ENCODE data around the gene PMM1. TPM values are rescaled to one million over a fixed set of nuclear protein-coding genes. Genes with fewer than 3 reads are reported as not detected.
A peak's percentile ranks its signal among the peaks of the same experiment; 100 is the strongest.
"Not testable (repeated sequence)": the region's sequence is repeated elsewhere in the genome, so short reads cannot be mapped to it uniquely, and the experiment has no call there.

The PMM1 gene
- total RNA-seq = 13.9 TPM

DNA sequence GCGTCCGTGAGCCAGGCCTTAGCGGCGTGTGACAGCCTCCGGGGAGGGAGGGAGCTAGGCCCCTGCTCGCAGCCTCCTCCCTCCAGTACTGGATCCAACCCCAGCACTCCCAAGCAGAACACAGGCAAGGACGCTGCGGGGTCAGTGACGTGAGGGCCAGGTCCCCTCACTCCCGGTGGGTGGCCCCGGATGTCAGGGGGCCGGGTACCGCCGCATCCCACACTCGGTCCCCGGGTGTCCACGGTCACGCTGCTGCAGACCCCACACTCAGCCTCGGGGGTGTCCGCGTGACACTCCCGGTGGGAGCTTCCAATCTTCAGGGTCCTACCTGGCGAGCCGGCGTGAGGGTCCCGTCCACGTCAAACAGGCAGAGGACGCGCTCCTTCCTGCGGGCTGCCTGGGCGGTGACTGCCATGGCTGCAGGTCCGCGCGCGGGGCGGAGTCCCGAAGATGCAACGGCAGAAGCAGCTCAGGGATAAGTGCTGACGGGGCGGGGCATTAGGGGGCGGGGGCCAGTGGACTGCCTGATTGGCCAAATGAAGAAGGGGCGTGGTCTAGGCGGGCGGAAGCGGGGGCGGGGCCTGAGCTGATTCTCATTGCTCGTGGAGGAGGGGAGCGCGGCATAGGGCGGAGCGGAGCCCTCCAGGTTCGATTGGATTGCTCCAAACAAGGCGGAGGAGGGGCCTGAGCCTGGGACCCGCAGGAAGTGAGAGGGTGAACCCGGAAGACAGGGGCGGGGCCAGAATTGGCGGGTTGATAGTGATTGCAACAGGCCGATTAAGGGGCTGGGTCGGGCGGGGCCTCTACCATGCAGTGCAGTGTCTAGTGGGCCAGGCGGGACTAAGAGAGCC lies at the start of gene PMM1:
PMM1 (minus strand) TSS at position 450 of the 851 bp plus-strand sequence; CDS start at position 415, 35 bp downstream.
- DNase-seq = peak; percentile 99

DNA sequence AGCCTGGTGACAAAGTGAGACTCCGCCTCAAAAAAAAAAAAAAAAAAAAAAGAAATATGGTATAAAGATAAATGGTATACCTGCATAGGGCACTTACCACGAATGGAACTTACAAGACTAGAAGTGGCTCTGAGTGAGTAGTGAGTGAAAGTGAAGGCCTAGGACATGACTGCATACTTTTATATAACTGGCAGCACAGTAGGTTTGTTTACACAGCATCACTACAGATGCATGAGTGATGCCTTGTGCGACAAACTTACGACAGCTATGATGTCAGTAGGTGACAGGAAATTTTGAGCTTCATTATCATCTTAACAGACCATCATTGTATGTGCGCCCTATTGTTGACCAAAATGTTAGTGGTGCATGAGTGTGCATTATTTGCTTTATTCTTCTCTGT lies 49.1 kb upstream of the PMM1 start:
- DNase-seq = no peak

DNA sequence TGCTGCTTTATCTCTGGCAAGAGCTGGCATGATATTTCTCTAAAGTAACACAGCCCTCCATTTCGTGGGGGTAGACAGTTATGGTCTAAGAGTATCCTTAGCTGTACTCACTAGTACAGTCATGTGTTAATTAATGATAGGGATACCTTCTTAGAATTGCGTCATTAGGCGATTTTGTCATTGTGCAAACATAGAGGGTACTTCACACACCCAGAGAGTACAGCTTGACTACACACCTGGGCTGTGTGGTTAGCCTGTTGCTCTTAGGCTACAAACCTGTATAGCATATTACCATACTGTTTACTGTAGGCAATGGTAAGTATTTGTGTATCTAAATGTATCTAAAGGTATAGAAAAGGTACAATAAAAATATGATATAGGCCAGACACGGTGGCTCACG lies 48.5 kb upstream of the PMM1 start:
- no peak for DNase-seq

DNA sequence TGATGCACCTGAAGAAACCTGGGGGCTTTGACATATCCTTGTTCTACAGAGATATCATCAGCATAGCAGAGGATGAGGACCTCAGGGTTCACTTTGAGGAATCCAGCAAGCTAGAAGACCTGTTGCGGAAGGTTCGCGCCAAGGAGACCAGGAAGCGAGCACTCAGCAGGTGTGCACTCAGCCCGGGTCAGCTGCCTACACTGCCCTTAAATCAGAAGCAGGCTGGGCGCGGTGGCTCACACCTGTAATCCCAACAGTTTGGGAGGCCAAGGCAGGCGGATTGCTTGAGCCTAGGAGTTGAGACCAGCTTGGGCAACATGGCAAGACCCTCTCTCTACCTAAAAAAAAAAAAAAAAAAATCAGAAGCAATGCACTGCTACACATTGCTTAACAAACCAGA lies 48.0 kb upstream of the PMM1 start:
- DNase-seq = not testable (repeated sequence)

DNA sequence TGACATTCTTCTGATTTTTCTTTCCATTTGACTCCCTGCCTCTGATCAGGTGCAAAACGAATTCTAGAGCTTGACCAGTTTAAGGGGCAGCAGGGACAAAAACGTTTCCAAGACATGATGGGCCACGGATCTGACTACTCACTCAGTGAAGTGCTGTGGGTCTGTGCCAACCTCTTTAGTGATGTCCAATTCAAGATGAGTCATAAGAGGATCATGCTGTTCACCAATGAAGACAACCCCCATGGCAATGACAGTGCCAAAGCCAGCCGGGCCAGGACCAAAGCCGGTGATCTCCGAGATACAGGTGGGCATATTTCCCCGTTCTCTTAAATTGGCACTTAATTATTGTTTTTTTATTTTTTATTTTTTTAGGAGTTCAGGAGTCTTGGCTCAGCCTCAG lies 46.8 kb upstream of the PMM1 start:
- no peak for DNase-seq

DNA sequence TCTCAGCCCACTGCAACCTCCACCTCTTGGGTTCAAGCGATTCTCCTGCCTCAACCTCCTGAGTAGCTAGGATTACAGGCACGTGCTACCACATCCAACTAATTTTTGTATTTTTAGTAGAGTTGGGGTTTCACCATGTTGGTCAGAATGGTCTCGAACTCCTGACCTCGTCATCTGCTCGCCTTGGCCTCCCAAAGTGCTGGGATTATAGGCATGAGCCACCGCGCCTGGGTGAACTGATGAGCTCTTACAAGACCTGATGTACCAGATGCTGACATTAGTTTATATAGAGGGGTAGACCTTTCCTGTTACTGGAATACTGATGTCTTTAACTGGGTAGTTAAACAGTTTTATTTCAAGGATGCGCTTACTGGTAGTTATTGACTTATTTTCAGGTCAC lies 45.0 kb upstream of the PMM1 start:
- DNase-seq = not testable (repeated sequence)

DNA sequence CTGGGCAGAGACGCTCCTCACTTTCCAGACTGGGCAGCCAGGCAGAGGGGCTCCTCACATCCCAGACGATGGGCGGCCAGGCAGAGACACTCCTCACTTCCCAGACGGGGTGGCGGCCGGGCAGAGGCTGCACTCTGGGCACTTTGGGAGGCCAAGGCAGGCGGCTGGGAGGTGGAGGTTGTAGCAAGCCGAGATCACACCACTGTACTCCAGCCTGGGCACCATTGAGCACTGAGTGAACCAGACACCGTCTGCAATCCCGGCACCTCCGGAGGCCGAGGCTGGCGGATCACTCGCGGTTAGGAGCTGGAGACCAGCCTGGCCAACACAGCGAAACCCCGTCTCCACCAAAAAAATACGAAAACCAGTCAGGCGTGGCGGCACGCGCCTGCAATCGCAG lies 42.0 kb upstream of the PMM1 start:
- not testable (repeated sequence) for DNase-seq

DNA sequence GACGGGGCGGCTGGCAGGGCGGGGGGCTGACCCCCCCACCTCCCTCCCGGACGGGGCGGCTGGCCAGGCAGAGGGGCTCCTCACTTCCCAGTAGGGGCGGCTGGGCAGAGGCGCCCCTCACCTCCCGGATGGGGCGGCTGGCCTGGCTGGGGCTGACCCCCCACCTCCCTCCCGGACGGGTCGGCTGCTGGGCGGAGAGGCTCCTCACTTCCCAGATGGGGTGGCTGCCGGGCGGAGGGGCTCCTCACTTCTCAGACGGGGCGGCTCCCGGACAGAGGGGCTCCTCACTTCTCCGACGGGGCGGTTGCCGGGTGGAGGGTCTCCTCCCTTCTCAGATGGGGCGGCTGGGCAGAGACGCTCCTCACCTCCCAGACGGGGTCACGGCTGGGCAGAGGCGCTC lies 41.5 kb upstream of the PMM1 start:
- DNase-seq = not testable (repeated sequence)

DNA sequence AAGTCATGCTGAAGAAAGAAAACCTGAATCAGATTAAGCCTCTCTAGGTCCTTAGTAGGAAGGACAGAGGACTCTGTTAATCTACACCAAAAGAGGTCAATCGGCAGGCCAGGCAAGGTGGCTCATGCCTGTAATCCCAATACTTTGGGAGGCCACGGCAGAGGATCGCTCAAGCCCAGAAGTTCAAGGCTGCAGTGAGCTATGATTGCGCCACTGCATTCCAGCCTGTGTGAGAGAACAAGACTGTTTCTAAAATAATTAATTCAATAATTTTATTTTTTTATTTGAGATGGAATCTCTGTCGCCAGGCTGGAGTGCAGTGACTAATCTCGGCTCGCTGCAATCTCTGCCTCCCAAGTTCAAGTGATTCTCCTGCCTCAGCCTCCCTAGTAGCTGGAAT lies 35.9 kb upstream of the PMM1 start:
- no peak for DNase-seq

DNA sequence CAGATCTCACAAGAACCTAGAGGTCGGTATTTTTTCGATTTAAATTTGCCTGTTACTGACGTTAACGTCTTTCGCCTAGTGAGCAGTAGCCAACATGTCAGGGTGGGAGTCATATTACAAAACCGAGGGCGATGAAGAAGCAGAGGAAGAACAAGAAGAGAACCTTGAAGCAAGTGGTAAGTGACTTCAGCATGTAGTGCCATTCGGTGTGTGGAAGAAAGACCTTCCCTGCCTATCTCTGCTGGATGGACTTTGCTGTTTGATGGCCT lies 32.2 kb upstream of the PMM1 start:
- DNase-seq = no peak

DNA sequence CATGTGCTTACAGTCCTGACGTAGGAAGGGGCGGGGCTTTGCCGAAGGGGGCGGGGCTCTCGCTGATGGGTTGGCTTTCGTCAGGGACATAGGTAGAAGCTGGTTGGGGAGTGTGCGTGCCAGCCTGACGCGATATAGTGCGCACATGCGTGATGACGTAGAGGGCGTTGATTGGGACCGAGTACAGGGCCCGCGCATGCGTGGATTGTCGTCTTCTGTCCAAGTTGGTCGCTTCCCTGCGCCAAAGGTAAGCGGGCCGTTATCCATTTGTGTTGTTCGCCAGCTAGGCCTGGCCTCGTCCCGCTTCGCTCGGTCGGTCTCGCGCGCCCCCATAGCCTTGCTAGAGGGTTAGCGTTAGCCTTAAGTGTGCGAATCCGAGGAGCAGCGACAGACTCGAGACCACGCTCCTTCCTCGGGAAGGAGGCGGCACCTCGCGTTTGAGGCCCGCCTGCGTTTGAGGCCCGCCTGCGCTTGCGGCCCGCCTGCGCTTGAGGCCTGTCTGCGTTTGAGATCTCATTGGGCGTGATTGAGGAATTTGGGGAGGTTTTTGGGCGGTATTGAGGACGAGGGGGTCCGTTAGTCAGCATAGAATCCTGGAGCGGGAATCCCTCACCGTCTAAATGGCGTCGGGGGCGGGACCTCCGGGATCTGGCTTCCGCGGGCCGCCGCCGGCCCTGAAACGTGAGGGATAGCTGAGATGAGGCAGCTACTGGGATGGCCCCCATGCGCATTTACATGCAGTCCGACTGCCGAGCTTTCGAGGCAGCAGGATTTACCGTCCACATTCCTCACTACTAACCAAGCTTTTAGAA lies 31.7 kb upstream of the PMM1 start, which contains the start of gene XRCC6:
XRCC6 (plus strand) TSS at position 197 of the 812 bp plus-strand sequence. CDS start 710 bp downstream, outside the sequence.
- peak; percentile 100 for DNase-seq

DNA sequence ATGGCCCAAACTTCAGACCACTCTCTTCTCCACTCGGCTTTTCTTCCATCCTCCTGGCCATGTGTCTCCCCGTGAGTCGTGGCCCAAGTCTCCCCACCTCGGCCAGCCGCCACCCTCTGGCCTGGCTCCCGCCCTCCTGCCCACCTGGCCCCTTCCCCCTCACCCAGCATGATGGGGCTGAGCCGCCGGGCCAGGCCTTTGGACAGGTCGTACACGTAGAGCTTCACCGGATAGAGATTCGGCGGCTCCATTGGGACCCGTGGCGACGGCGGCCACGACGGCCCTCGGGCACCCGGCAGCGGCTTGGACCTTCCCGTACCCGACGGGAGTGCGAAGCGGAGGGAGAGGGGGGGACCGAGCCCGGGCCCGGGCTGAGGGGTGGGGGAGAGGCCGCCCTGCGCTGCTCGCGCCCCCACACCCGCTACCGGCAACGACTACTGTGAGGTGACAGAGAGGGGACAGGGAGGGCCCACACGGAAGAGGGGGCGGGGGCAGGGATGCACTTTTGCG lies 31.0 kb upstream of the PMM1 start, which contains the start of gene DESI1:
DESI1 (minus strand) TSS at position 455 of the 510 bp plus-strand sequence; CDS start at position 251, 204 bp downstream.
- no peak for DNase-seq

DNA sequence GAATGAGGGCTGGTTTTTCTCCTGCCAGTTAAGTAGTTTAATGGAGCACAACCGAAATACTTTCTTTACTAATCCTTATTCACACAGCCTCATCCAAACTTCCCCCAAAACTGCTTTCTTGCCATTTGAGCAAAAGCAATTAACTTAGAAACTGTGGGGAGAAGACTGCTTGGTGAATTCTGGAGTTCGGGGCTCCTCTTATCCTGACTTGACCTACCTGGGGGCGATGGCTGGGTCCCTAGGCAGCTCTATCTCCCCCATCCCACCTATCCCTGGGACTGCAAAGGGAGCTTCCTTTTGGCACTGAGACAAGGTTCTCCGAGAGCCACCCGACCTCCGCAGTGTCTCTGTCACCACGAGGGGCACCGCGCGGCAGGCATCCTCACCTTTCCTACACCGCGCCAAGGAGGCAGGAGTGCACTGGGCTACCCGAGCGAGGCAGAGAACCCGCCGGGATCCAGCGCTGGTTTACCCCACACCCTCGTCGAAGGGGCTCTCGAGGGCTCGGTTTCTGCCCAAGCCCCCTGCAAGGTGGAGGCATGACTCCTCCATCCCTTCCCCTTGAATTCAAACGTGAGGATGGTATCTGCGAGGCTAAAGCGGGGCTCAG lies 30.4 kb upstream of the PMM1 start:
- DNase-seq = no peak

DNA sequence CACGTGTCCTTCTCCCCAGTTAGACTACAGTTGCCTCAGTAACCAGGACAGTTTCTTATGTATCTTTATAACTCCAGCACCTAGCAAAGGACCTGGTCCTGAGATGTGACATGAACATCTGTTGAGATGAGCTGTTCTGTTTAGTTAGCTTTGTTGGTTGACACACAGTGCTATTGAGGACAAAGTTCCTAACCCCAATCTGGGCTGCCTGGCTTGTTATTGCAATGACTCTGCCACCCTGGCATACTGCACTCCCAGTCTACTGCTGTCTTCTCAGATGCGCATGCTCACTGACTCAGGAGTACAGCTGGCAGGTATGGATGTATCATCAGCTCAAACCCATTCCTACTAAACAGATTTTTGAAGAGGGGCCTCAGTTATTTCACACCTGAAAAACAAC lies 23.8 kb upstream of the PMM1 start:
- DNase-seq = no peak

DNA sequence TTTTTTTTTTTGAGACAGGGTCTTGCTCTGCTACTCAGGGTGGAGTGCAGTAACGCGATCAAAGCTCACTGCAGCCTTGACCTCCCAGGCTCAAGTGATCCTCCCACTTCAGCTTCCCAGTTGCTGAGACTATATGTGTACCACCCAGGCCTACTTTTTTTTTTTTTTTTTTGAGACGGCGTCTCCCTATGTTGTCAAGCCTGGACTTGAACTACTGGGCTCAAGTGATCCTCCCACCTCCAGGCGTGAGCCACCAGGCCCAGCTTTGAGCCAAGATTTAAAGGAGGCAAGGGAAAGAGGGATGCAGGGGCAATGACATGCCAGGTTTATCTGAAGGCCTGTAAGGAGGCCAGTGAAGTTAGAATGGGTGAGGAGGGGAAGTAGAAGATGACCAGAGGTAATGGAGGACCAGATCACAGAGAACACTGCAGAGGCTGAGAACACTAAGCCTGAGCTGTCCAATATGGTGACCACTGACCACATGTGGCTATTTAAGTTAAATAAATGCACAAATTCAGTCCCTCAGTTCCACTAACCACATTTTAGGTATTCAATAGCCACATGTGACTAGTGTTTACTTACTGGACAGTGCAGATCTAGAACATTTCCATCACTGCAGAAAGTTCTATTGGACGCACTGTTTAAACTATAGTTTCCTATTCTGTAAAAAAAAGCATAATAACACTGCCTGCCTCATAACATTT lies 23.1 kb upstream of the PMM1 start:
- DNase-seq = no peak

DNA sequence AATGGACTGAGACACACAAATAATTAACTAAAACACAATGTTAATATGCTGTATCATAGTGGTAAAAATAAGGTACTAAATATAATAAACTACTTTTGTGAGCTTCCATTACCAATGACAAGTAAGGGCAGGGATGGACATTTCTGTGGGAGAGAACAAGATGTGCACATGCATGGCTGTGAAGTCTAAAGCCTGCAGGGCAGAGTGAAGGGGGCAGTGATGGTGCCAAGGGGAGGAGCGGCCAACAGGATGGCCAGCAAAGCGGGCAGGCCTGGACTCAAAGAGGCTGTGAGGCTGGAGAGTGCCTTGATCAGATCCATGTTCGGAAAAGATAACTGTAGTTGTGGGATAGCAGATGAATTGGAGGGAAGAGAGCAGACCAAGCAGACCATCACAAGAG lies 18.7 kb upstream of the PMM1 start:
- DNase-seq = no peak

DNA sequence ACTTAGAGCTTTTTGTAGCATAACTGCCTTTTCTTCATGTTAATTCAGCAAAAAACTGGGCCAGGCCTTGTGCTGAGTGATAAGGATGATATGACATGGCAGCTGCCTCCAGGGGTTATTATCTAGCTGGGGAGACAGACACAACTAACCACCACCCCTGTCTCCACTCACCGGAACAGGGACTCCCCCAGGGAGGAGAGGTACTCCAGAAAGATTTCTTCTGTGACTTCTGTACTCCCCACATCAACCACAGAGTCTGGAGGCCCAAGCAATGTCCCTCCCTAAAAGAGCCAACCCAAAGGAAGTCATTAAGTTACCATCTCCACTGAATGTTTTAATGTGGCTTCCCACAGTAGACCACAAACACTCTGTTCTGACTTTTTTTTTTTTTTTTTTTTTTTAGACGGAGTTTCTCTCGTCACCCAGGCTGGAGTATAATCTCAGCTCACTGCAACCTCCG lies 14.3 kb upstream of the PMM1 start:
- DNase-seq = no peak

DNA sequence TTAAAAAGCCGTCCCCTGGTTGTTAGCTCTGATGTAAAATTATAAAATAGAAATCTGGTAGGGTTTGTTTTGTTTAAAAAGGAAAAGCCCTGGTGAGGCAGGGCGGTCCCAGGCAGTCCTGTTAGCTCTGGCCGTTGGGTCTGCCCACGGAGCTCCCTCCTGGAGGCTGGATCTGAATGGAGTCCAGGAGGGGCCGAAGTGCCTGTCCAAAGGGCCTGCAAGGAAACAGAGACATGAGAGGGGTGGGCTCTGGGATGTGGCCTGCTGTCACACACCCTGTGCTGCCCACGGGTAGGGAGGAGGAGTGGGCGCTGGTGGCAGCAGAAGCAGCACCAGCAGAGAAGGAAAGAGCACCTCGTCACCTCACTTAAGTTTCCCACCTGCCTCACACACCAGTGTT lies 11.3 kb upstream of the PMM1 start:
- no peak for DNase-seq

DNA sequence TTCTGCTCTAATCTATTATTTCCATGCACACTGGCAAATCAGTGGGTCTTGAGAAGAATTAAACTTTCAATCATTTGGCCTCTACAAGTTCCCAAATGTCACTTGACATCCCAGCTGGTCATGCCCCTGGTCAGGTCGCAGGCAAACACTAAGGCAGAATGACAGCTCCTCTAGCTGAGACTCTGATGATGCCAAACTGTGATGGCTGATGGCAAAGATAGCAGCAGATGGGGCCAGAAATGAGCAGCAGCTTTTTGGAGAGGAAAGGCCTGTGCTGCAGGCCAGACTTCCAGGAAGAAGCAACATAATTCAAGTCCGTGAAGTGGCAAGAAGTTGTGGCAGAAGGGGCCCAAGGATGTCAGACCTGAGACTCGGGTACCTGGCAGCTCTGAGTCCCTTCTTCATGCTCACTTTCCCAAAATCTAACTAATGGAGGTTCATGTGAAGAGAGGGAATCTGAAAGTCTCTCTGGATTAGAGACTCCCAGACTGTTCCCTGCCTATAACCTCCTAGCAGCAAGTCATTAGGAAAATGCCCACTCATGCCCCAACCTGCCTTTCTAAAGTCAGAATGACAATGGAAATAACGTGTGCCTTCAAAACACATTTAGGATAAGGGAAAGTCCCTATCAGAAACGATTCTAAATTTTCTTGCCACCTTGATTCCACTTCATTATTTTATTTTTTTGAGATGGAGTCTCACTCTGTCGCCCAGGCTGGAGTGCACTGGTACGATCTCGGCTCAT lies 9.4 kb upstream of the PMM1 start:
- DNase-seq = no peak

DNA sequence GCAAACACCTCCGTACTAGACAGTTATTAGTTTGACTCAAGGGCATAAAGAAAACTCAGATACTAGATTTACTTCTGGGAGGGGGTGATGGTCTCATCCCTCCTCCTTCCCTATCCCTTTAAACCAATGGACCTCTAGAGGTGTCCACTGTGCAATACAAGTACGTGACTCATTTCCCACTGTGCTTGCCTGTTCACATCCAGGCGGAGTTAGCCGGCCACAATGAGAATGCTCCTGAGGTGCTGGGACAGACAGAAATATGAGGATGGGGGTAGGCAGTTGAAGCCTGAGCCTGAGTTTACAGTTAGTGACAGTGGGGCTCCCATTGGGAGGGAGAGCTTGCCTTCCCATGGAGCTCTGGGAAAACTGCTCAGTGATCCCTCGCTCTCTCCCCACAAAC lies 8.4 kb upstream of the PMM1 start:
- no peak for DNase-seq

DNA sequence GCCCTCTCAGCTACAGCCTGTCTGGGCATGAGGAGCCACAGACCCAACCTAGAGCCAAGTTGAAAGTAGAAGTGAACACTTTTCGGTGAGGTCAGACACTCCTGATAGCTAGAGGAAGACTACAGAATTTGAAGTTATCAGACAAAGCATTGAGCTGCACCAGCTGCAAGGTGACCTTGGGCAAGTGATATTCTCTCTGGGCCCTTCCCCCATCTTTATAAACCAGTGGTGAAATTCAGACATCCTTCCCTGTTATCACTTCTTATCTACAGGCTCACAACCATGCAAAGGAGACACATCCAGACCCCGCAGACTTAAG lies 8.0 kb upstream of the PMM1 start:
- DNase-seq = no peak

Data from skin of body (tissue), 2 donors.